HG02884 (cell line): Measurements from ENCODE around the gene NFKB1.

ENCODE experiments used
- ATAC-seq: cut with Tn5 transposase; IDR thresholded peaks from one replicate; pipeline ENCODE4 v1.9.1; 2021; ENCODE audit warnings: mild to moderate bottlenecking, moderate library complexity; ENCODE audit not compliant: unreplicated experiment

NFKB1 gene

DNA sequence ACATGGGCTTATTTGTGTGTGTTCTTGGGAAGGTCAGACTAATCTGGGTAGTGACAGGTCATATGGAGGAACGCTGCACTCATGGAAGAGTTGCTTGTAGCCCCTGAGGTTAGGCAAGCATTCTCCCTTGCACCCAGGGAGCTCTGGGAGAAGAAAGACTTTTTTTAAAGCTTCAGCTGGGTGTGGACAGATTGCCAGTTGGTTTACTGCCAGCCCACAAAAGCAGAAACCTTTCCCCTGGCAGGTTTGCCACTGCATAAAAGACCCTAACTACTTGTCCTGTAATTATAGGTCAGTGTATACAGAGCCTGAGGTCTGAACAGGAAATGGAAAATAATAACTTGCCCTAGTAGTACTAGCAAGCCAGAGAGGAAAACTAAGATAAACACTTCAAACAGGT is 7.4 kb upstream of the NFKB1 start:
- ATAC-seq = no peak

GRCh38 chr4:102494603-102495002 is 6.6 kb upstream of the NFKB1 start:
- ATAC-seq = no peak

DNA sequence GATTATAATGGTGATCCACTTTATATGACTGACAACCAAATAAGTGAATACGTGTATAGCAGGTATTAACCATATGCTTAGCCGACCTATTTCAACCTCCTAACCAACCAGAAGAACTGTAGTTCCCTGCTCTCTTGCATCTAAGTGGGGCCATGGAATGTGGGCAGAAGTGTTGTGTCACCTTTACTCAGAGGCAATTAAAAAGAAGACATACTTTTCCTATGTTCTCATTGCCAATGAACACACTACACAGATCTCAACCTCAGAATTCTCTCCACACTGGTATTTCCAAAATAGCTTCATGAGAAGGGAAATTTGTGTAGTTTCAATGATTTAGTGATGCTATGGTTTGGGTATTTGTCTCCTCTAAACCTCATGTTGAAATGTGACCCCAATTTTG is 3.2 kb upstream of the NFKB1 start:
- no peak for ATAC-seq

DNA sequence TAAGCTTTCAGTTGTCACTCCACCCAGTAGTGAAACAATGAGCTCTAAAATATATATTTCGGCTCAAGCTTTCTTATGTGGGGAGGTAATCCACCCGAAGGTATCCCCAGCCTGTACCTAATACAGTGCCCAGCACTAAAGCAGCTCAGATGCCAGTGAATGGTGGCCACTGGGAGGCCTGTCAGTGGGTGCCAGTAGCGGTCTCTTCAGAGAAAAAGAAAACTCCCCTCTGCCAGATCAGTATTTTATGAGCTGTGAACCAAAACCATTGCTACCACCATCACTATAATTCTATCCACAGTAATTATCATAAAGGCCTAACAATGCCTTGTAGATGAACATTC is 835 bp upstream of the NFKB1 start:
- ATAC-seq = no peak

DNA sequence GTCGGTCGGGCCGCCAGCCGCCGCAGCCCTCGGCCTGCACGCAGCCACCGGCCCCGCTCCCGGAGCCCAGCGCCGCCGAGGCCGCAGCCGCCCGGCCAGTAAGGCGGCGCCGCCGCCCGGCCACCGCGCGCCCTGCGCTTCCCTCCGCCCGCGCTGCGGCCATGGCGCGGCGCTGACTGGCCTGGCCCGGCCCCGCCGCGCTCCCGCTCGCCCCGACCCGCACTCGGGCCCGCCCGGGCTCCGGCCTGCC is 213 bp downstream of the NFKB1 start:
- ATAC-seq = peak; percentile 28

- ATAC-seq = no peak
Measured at GRCh38 chr4:102502543-102502818, 1.3 kb downstream of the NFKB1 start.

GRCh38 chr4:102503301-102503746 is 2.2 kb downstream of the NFKB1 start:
- no peak for ATAC-seq

DNA sequence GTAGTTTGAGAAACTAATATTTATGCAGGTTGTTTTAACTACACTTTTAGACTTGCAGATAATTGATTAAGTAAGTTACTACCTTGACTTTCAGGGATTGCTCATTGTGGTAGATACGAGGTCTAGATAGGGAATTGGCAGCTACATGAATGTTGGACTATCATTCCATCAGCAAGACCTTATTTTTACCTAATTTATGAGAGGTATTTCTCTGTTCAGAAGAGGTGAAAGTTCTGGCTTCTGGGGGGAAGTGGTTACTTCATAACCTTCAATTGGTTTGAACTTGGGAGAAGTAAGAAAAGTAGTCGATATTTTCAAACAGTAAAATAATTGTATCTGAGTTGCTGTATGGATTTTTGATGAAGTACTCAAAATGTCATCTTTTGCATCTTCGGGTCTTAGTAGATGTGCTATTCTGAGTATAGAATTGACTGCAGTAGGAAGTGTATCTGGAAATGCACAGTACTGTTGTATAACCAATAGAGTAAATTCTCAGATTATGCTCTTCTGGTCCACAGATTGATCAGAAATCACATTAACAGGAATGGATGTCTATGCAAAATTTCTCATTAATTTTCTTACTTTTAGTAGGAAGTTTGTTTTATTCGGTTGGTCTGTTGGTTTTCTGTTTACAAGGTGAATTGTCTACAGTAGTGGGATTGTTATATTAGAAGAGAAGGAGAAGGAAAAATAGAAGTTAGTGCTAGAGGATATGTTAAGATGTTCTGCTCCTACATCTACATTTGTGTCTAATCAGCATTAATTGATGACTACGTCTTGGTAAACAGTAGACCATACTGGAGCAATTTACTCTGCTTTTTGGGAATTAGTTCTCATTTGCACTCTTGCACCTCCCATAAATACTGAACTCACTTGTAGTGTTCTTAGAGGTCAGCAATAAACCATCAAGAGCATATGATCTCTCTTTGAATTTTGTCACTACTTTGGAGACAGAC is 3.0 kb downstream of the NFKB1 start:
- ATAC-seq = no peak

DNA sequence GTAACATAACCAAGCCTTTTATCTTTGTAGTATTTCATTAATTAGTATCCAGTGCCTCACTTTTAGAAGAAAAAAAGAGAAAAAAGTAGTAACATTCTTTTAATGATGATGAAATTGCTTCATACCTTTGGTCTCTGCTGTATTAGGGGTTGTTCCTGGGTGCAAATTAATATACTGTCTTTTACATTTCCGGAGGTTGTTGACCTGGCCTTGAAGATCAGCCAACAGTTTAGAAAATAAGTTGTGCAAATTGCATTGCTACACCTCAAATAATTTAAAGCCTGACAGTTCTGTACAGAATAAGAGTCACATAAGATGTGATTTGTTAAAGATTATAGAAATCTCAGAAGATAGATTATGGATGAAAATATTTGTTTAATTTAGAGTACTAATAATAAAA is 3.8 kb downstream of the NFKB1 start:
- ATAC-seq = no peak

DNA sequence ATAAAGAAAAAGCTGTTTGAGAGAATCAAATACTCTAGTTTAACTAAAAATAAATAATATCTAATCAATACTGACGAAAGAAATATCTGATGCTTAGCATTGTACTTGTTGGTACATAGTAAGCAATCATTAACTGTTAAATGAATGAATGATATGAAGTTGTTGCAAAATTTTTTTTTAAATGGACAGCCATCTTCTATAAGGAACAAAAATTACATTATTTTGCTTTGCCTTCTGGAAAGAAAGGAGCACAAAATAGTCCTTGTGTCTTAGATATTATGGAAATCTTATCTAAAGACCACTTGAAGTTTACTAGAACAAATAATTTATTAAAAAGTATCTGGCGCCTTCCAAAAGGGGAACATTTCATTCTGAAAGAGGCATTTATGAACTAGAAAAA is 4.5 kb downstream of the NFKB1 start:
- no peak for ATAC-seq

GRCh38 chr4:102506523-102506922 is 5.4 kb downstream of the NFKB1 start:
- no peak for ATAC-seq

DNA sequence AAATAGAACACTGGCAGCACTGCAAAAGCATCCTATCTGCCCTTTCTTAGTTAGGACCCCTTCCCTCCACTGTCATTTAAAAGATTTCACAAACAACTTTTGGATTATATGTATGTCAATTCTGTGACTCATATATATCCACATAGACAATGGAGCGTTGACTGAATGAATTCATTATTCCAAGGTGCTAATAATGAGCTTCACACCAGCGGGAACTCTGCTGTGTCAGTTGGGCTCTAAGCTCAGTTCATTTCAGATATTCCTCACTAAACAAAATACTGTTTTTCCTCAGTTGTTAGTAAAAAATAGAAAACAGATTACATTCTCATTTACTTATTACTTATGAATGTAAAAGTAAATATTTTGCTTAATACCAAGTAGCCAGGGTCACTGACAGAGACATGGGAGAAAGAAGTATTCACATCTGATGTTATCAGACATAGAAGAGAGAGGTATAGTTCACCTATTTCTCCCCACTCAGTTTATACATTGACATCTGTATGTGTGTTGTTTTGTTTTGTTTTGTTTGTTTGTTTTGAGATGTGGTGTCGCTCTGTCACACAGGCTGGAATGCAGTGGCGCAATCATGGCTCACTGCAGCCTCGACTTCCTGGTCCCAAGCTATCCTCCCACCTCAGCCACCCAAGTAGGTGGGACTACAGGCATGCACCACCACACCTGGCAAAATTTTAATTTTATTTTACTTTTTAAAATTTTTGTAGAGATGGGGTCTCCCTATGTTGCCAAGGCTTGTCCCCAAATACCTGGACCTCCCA is 10.9 kb downstream of the NFKB1 start:
- ATAC-seq = no peak

DNA sequence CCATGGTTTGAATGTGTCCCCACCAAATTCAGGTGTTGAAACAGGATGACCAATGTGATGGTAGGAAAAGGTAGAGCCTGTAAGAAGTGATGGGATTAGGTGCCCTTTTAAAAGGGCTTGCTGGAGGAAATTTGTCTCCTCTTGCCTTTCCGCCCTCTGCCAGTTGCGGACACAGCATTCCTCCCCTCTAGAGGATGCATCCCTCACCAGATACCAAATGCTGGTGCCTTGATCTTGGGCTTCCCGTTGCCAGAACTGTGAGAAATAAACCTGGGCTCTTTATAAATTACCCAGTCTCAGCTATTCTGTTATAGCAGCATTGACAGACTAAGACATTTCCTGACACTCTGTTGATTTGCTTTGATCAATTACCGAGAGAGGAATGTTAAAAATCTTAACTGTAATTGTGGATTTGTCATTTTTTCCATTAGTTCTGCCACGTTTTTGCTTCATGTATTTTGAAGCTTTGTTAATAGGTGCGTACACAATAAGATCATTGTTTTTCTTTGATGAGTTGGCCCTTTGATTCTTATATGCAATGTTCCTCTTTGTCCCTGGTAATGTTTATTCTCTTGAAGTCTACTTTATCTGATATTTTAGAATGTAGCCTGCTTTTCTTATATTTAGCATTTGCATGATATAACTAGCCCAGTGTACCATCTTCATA is 13.3 kb downstream of the NFKB1 start:
- no peak for ATAC-seq

DNA sequence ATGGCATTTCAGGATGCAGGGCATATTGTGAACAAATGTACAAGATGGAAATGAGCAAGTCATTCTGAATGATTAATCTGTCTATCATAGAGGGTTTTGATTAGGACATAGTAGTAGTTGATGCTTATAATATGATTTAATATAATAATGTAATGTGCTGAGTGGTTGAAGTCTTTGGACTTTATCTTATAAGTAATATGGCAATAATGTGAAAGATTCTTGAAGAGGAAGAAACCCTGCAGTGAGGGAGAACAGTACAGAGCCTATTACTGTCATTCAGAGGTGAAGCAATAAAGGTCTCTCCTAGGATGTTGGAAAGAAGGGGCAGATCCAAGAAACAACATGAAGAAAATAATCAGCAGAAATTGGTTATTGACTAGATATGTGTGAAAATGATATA is 16.6 kb downstream of the NFKB1 start:
- no peak for ATAC-seq

DNA sequence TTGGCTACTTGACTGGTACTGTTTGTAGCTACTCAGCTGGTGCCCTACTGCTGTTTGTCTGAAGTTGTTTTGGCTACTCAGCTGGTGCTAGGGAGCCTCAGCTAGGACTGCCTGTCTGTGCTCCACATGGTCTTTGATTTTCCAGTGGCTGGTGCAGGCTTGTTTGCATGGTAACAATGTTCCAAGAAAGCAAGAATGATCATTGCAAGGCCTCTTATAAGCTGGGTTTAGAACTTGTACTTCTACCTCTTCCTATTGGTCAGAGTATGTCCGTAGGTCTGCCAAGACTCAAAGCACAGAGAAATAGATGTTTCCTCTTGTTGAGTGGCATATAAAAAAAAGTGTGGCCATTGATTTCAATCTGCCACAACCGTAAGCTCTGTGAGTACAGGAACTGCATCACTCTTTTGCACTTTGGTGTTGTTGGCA is 17.6 kb downstream of the NFKB1 start:
- ATAC-seq = no peak

GRCh38 chr4:102519925-102520324 is 18.8 kb downstream of the NFKB1 start:
- no peak for ATAC-seq

- no peak for ATAC-seq
Measured at GRCh38 chr4:102521570-102521969, 20.4 kb downstream of the NFKB1 start.

GRCh38 chr4:102522031-102522440 is 20.9 kb downstream of the NFKB1 start:
- ATAC-seq = no peak

DNA sequence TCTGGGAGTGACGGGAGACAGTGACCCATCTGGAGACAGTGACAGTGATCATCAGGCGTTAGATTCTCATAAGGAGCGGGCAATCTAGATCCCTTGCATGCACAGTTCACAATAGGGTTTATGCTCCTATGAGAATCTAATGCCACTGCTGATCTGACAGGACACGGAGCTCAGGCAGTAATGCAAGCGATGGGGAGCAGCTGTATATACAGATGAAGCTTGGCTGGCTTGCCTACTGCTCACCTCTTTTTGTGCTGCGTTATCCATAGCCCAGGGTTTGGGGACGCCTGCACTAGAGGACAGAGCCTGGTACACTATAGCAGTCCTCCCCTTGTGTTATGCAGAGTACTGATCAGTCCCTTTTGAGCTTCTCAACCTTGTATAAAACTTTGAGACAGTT is 23.5 kb downstream of the NFKB1 start:
- ATAC-seq = no peak

DNA sequence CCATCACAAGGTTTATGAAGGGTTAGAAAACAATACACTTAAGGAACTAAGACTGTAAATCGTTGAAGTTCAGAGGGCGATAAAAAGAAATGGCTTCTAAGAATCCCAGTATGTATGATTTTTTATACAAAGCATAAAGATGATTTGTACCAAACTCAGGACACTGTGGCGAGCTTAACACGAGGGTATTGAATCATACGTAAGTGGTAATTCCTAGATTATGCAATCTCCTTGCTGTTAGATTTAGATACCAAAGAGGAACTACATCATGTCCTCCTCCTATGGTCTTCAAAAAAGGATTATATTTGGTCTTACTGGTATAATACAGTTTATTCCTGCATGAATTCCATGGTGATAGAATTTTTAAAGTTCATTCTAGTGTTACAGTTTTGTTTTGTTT is 23.9 kb downstream of the NFKB1 start:
- no peak for ATAC-seq

DNA sequence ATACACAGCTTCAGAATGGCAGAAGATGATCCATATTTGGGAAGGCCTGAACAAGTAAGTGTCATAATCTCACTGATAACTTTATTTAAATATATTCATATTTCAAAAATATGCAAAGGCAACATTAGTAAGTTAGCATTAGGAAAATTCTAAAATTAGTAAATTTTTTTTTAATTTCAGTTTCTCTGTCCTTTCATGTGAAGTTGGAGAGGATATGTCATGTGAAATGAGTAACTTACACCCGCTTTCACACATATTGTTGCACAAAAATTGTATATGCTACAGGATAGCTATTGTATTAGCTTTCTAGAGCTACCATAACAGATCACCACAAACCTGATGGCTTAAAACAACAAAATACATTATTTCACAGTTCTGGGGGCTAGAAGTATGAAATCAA is 24.3 kb downstream of the NFKB1 start:
- ATAC-seq = no peak

- no peak for ATAC-seq
Measured at GRCh38 chr4:102526532-102526931, 25.4 kb downstream of the NFKB1 start.
